ENCODE data around the gene PPP1R9B.

DNA sequence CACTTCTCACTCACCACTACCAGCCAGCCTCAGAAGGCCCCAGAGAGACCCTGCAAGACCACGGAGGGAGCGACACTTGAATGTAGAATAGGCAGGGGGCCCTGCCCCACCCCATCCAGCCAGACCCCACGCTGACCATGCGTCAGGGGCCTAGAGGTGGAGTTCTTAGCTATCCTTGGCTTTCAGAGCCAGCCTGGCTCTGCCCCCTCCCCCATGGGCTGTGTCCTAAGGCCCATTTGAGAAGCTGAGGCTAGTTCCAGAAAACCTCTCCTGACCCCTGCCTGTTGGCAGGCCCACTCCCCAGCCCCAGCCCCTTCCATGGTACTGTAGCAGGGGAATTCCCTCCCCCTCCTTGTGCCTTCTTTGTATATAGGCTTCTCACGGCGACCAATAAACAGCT, 60.4 kb downstream of the PPP1R9B start:
- TF ChIP-seq, protein P1, sequence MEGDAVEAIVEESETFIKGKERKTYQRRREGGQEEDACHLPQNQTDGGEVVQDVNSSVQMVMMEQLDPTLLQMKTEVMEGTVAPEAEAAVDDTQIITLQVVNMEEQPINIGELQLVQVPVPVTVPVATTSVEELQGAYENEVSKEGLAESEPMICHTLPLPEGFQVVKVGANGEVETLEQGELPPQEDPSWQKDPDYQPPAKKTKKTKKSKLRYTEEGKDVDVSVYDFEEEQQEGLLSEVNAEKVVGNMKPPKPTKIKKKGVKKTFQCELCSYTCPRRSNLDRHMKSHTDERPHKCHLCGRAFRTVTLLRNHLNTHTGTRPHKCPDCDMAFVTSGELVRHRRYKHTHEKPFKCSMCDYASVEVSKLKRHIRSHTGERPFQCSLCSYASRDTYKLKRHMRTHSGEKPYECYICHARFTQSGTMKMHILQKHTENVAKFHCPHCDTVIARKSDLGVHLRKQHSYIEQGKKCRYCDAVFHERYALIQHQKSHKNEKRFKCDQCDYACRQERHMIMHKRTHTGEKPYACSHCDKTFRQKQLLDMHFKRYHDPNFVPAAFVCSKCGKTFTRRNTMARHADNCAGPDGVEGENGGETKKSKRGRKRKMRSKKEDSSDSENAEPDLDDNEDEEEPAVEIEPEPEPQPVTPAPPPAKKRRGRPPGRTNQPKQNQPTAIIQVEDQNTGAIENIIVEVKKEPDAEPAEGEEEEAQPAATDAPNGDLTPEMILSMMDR (IDR thresholded peaks at IDR 0.05; ENCODE audit: low read depth, low read length) = no peak
- no peak for TF ChIP-seq EZH2phosphoT487 (IDR thresholded peaks at IDR 0.05; ENCODE audit: low read depth)

Measured in OCI-LY3 (cell line).